GM18502 (cell line): ENCODE data around the gene CTNNA1.

Source experiments
- ATAC-seq: cut with Tn5 transposase; IDR thresholded peaks from one replicate; pipeline ENCODE4 v1.9.1; 2021; ENCODE audit warnings: mild to moderate bottlenecking; ENCODE audit not compliant: unreplicated experiment, poor library complexity

CTNNA1 gene

GRCh38 chr5:138878437-138879235 lies 125.4 kb downstream of the CTNNA1 start:
- ATAC-seq, result no peak

GRCh38 chr5:138883211-138883610 lies 130.0 kb downstream of the CTNNA1 start:
- ATAC-seq, result no peak

- ATAC-seq, result no peak
Measured at GRCh38 chr5:138884094-138884493, 130.9 kb downstream of the CTNNA1 start.

- no peak for ATAC-seq
Measured at GRCh38 chr5:138884554-138884953, 131.3 kb downstream of the CTNNA1 start.

GRCh38 chr5:138889994-138890393 lies 136.8 kb downstream of the CTNNA1 start:
- no peak for ATAC-seq

- ATAC-seq, result no peak
Measured at GRCh38 chr5:138890644-138891043, 137.4 kb downstream of the CTNNA1 start.

- ATAC-seq, result no peak
Measured at GRCh38 chr5:138895918-138896317, 142.7 kb downstream of the CTNNA1 start.

GRCh38 chr5:138898299-138898698 lies 145.1 kb downstream of the CTNNA1 start:
- no peak for ATAC-seq

GRCh38 chr5:138898742-138899141 lies 145.5 kb downstream of the CTNNA1 start:
- no peak for ATAC-seq

GRCh38 chr5:138900281-138900965 lies 147.2 kb downstream of the CTNNA1 start:
- ATAC-seq, result no peak

GRCh38 chr5:138901716-138902115 lies 148.5 kb downstream of the CTNNA1 start:
- ATAC-seq, result no peak

- no peak for ATAC-seq
Measured at GRCh38 chr5:138903130-138903775, 150.0 kb downstream of the CTNNA1 start.

- ATAC-seq, result no peak
Measured at GRCh38 chr5:138905541-138905940, 152.3 kb downstream of the CTNNA1 start.

GRCh38 chr5:138909734-138910133 lies 156.5 kb downstream of the CTNNA1 start:
- no peak for ATAC-seq

- ATAC-seq, result no peak
Measured at GRCh38 chr5:138910546-138911185, 157.4 kb downstream of the CTNNA1 start.

GRCh38 chr5:138911441-138911840 lies 158.2 kb downstream of the CTNNA1 start:
- ATAC-seq, result no peak

GRCh38 chr5:138912093-138912492 lies 158.9 kb downstream of the CTNNA1 start:
- no peak for ATAC-seq

- no peak for ATAC-seq
Measured at GRCh38 chr5:138913773-138914172, 160.5 kb downstream of the CTNNA1 start.

- ATAC-seq, result no peak
Measured at GRCh38 chr5:138914338-138914737, 161.1 kb downstream of the CTNNA1 start.

GRCh38 chr5:138918686-138919085 lies 165.5 kb downstream of the CTNNA1 start:
- no peak for ATAC-seq

- no peak for ATAC-seq
Measured at GRCh38 chr5:138920181-138920580, 167.0 kb downstream of the CTNNA1 start.
